ENCODE results near the gene ROCK2. TPM values are rescaled to one million over a fixed set of nuclear protein-coding genes. Genes with fewer than 3 reads are reported as not detected.

The ROCK2 gene
- total and polyA plus RNA-seq, 2 of the 8 experiments (the other 6 are each of a cell fraction or from before 2014, with no cell fraction given) = 2.7 to 29.0 TPM

GRCh38 chr2:11344342-11344955, at the start of gene ROCK2 (continued):
- TF ChIP-seq CHD2 (IDR thresholded peaks at IDR 0.05; ENCODE audit: low read length) (no peak), TCF12 (IDR thresholded peaks at IDR 0.05; ENCODE audit: low read depth, low read length) (no peak), KDM1A (IDR thresholded peaks at IDR 0.05; ENCODE audit: borderline replicate concordance, low read length) (no peak), SP2 (IDR thresholded peaks at IDR 0.05; ENCODE audit: low read length) (no peak), GABPA (IDR thresholded peaks at IDR 0.05; ENCODE audit: borderline replicate concordance, insufficient read depth, low read length) (no peak), MAX (IDR thresholded peaks at IDR 0.05) (0 out of 2 replicates have a peak, but pooled peaks have one; percentile 23), YY1 (IDR thresholded peaks at IDR 0.05; ENCODE audit: low read depth, low read length) (no peak), SIN3A (conservative IDR thresholded peaks at IDR 0.05 in 1 of 2, IDR thresholded peaks at IDR 0.05 in 1 of 2; ENCODE audit: low read depth in 1 of 2, low read length in 2 of 2) (0 out of 4 replicates have a peak, but pooled peaks of 1 of the 2 experiments have one; percentile 7), CBX8 (IDR thresholded peaks at IDR 0.05; ENCODE audit: borderline replicate concordance, low read depth, low read length) (no peak), EGR1 (IDR thresholded peaks at IDR 0.05; ENCODE audit: borderline replicate concordance, low read depth, low read length) (0 out of 2 replicates have a peak, but pooled peaks have one; percentile 1), SUZ12 (IDR thresholded peaks at IDR 0.05; ENCODE audit: low read length) (no peak)

All from H1 (cell line).